ENCODE measurements around the gene CDH2.
"Not testable (repeated sequence)": the region's sequence is repeated elsewhere in the genome, so short reads cannot be mapped to it uniquely, and the experiment has no call there.

- TF ChIP-seq YY1 (IDR thresholded peaks at IDR 0.05; ENCODE audit: insufficient read depth, insufficient read length); SUZ12 (IDR thresholded peaks at IDR 0.05; ENCODE audit: extremely low read depth, insufficient read depth, insufficient read length): not testable (repeated sequence)
These were observed 270.7 kb downstream of the CDH2 start for GRCh38 chr18:27906189-27906588.

All from NT2/D1 (cell line).